ENCODE data around the gene RBM28.

Gene RBM28

DNA sequence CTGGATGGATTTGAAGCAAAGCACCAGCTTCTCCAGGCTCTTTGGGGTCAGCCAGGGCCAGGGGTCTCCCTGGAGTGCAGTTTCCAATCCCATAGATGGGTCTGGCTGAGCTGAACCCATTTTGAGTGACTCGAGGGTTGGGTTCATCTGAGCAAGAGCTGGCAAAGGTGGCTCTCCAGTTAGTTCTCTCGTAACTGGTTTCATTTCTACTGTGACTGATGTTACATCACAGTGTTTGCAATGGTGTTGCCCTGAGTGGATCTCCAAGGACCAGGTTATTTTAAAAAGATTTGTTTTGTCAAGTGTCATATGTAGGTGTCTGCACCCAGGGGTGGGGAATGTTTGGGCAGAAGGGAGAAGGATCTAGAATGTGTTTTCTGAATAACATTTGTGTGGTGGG lies 88.4 kb downstream of the RBM28 start:
- no peak for DNase-seq

DNA sequence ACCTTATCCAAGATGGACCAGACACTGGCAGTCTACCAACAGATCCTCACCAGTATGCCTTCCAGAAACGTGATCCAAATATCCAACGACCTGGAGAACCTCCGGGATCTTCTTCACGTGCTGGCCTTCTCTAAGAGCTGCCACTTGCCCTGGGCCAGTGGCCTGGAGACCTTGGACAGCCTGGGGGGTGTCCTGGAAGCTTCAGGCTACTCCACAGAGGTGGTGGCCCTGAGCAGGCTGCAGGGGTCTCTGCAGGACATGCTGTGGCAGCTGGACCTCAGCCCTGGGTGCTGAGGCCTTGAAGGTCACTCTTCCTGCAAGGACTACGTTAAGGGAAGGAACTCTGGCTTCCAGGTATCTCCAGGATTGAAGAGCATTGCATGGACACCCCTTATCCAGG lies 89.2 kb downstream of the RBM28 start:
- DNase-seq = no peak

DNA sequence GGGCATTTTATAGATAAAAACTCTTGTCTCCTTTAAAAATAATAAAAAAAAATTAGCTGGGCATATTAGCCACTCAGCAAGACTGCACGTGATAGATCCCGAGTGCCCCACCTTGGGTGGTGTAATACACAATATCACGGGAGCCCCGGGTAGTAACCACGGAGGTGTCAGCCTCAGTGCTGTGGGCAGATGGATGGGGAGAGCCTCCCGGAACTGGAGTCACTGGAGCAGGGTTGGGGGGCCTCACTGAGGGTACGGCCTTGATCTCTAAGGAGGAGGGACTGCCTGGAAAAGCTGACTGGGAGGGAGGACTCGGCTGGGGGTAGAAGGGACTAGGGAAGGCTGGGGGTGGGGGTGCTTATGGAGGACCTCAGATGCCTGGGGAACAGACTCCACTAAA lies 90.0 kb downstream of the RBM28 start:
- DNase-seq = no peak

DNA sequence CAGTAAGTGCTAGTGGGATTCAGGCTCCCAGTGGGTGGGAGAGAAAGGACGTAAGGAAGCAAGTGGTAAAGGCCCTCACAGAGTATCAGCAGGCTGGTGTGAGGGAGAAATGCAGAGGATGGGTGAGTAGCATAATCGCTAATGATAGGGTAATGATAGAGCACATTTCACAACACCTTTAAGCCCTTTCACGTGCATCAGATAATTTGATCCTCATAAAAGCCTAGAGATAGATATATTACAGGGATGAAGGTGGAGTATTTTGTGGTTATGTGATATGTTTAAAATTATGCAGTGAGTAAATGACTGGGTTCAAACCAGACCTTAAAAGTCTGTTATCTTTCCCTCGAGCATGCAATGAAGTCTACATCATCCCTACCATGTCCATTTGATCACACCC lies 92.4 kb downstream of the RBM28 start:
- DNase-seq = no peak

All from NCI-H1417 treated with DMSO at 0.1 percent for 48 hours (cell line).